ENCODE measurements around the gene ADCY5.

Gene ADCY5

DNA sequence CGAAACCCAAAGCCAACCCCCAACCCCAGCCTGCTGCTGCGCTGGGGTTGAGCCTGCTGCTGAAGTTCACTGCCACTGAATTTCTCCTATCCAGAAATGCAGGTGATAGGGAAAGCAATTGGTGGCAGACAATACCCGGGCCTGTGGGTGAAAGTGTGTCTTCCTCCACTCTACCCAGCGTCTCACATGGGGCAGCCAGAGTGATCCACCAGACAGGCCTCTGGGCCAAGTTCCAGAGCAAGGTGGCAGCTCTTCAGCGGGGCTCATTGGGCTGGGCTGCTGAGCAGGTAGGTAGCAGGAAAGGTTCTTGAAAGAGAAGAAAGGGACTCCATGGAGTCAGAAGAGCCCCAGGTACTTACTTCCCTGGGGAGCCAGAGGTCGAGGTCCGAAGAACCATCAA, 6.0 kb downstream of the ADCY5 start:
- no peak for TF ChIP-seq POLR2A (IDR thresholded peaks at IDR 0.05; ENCODE audit: low read depth, low read length)
- FAIRE-seq (no peak), DNase-seq (ENCODE audit: insufficient read length) (no peak)

GRCh38 chr3:123442125-123442524, 6.8 kb downstream of the ADCY5 start:
- TF ChIP-seq TAF1 (IDR thresholded peaks at IDR 0.05; ENCODE audit: borderline replicate concordance, low read depth, low read length), result no peak
- TF ChIP-seq POLR2A (IDR thresholded peaks at IDR 0.05; ENCODE audit: low read depth, low read length), result no peak
- no peak for TF ChIP-seq POLR2AphosphoS5 (IDR thresholded peaks at IDR 0.05; ENCODE audit: low read depth, low read length)
- FAIRE-seq (no peak), DNase-seq (ENCODE audit: insufficient read length) (no peak)

DNA sequence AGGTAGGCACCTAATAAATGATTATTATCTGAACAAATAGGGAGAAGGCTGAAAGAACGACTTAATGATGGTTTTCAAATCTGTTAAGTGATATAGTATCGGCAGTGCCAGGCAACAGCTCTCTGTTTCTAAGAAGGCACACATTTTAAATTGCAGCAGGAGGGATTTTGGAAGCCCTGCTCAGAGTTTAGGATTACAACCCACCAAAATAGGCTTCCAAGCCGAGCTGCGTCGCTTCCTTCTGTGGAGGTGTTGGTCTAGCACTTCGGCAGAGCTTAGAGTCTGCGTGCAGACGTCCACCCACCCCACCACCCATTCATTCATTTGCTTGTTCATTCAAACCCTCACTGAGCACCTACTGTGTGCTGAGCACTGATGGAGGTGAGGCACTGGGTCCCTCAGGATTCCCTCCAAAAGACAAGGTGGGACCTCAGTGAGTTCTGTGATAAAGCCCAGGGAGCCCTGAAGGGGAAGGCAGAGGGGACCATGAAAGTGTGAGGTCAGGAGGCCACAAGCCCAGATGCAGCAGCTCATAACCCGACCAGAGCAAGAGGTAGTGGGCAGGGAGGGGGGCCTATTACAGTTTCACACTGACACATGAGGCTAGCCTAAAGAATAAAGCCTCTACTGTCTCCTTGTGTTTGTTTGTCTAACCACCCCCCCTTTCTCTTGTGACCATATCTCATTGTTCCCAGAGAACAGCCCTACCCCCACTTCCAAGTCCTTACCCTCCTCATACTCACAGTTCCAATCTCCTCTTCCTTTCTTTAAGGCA, 8.9 kb downstream of the ADCY5 start:
- DNase-seq (ENCODE audit: insufficient read length) (no peak), FAIRE-seq (no peak)
- TF ChIP-seq POLR2A (IDR thresholded peaks at IDR 0.05; ENCODE audit: low read depth, low read length) (no peak), POLR2AphosphoS5 (IDR thresholded peaks at IDR 0.05; ENCODE audit: low read depth, low read length) (no peak), TAF1 (IDR thresholded peaks at IDR 0.05; ENCODE audit: borderline replicate concordance, low read depth, low read length) (no peak)

GRCh38 chr3:123432832-123433523, 15.9 kb downstream of the ADCY5 start:
- FAIRE-seq, result no peak
- no peak for TF ChIP-seq POLR2A (IDR thresholded peaks at IDR 0.05; ENCODE audit: low read depth, low read length)
- DNase-seq (ENCODE audit: insufficient read length), result no peak

DNA sequence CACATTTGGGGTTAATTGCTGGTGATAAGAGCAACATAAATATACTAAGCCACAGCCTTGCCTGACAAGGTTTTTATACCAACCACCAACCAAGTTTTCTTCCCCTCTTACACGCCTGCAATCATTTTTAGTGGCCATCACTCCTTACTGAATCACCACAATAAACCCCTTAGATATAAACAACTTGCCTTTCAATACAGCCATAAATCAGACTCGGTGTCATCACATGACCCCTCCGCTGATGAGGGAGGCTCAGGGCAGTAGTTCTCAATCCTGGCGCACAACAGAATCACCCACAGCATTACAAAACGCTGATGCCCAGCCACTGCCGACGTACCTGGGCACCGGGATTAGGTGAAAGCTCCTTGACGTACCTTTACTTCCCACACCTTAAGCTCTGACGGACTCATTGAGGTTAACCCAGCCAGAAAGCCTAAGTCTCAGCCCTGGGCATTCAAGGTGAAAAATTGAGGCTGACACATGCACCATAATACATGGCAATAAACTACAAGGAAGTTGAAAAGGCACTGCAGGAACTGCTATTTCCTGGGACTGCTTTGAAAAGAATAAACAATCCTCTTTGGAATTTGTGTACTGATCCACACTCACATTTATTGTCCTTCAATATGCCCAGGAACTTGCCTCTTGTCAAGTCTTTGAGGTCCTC, 17.1 kb downstream of the ADCY5 start:
- FAIRE-seq (no peak), DNase-seq (ENCODE audit: insufficient read length) (no peak)
- TF ChIP-seq POLR2A (IDR thresholded peaks at IDR 0.05; ENCODE audit: low read depth, low read length), result no peak
- no peak for TF ChIP-seq TAF1 (IDR thresholded peaks at IDR 0.05; ENCODE audit: borderline replicate concordance, low read depth, low read length)
- TF ChIP-seq POLR2AphosphoS5 (IDR thresholded peaks at IDR 0.05; ENCODE audit: low read depth, low read length), result no peak

- DNase-seq (ENCODE audit: insufficient read length) (no peak), FAIRE-seq (no peak)
- TF ChIP-seq TAF1 (IDR thresholded peaks at IDR 0.05; ENCODE audit: borderline replicate concordance, low read depth, low read length) (no peak), POLR2A (IDR thresholded peaks at IDR 0.05; ENCODE audit: low read depth, low read length) (no peak), POLR2AphosphoS5 (IDR thresholded peaks at IDR 0.05; ENCODE audit: low read depth, low read length) (no peak)
Measured at GRCh38 chr3:123431007-123431657, 17.8 kb downstream of the ADCY5 start.

DNA sequence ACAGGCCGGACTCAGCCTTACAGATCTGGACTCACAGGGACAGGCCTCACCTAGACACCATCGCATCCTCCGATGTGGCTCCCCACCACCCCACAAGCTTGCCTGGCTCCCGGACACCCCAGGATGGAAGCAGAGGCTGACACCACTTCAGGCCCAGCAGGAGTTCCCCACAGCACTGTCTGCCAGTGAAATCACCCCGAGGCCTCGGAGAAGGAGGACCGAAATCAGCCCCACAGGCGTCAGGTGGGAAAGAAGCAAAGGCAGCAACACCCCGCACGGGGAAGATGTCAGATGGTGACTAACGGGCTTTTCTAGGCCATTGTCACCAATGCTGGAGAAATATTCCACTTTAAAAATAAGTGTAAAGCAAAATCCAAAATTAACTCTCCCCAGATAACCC, 18.6 kb downstream of the ADCY5 start:
- no peak for TF ChIP-seq TAF1 (IDR thresholded peaks at IDR 0.05; ENCODE audit: borderline replicate concordance, low read depth, low read length)
- TF ChIP-seq POLR2A (IDR thresholded peaks at IDR 0.05; ENCODE audit: low read depth, low read length), result no peak
- no peak for TF ChIP-seq POLR2AphosphoS5 (IDR thresholded peaks at IDR 0.05; ENCODE audit: low read depth, low read length)
- DNase-seq (ENCODE audit: insufficient read length) (no peak), FAIRE-seq (no peak)

GRCh38 chr3:123429362-123430125, 19.3 kb downstream of the ADCY5 start:
- no peak for FAIRE-seq
- TF ChIP-seq POLR2AphosphoS5 (IDR thresholded peaks at IDR 0.05; ENCODE audit: low read depth, low read length), result no peak
- TF ChIP-seq POLR2A (IDR thresholded peaks at IDR 0.05; ENCODE audit: low read depth, low read length), result no peak
- TF ChIP-seq TAF1 (IDR thresholded peaks at IDR 0.05; ENCODE audit: borderline replicate concordance, low read depth, low read length), result no peak
- DNase-seq (ENCODE audit: insufficient read length), result no peak

- FAIRE-seq (no peak), DNase-seq (ENCODE audit: insufficient read length) (no peak)
- TF ChIP-seq POLR2A (IDR thresholded peaks at IDR 0.05; ENCODE audit: low read depth, low read length) (no peak), TAF1 (IDR thresholded peaks at IDR 0.05; ENCODE audit: borderline replicate concordance, low read depth, low read length) (no peak)
Measured at GRCh38 chr3:123424999-123425712, 23.7 kb downstream of the ADCY5 start.

DNA sequence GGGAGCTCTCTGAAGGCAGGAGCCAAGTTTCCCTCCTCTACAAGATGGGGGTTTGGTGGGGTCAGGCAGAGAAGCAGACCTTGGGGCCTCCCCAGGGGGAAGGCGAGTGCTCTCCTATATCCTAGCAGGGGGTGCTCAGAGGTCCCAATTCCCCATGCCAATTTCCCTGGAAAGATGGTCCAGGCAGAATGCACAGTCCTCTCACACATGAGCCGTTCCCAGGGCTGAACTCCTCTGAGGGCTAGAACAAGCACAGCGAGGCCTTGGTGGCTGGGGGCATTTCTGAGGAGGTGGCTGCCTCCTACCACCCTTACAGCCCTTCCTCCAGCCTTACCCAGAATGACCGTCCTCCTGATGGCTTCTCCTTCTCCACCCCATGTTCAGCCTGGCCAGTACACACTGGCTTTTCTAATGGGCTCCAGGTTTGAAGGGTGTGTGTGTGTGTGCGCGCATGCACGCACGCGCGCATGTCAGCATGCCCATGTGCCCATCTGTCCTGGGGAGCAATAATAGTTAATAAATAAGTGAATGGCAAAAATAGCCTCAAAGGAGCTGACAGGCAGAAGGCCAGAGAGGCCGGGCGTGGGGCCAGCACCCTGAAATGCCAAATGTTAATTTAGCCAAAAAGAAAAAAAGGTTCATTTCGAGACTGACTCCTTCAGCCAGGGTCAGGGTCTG, 24.4 kb downstream of the ADCY5 start:
- FAIRE-seq (no peak), DNase-seq (ENCODE audit: insufficient read length) (no peak)
- TF ChIP-seq TAF1 (IDR thresholded peaks at IDR 0.05; ENCODE audit: borderline replicate concordance, low read depth, low read length), result no peak
- TF ChIP-seq POLR2AphosphoS5 (IDR thresholded peaks at IDR 0.05; ENCODE audit: low read depth, low read length), result no peak
- no peak for TF ChIP-seq POLR2A (IDR thresholded peaks at IDR 0.05; ENCODE audit: low read depth, low read length)

Measured in GM12892 (cell line).